ENCODE data around the gene STK4. TPM values are rescaled to one million over a fixed set of nuclear protein-coding genes. Genes with fewer than 3 reads are reported as not detected.

Gene STK4
- total and polyA plus RNA-seq, 12 donors = 7.1 to 39.3 (median 28.0) TPM

- Histone ChIP-seq H3K27me3 (no peaks in the 10 kb centered on the region), H3K27ac (no peak overlapping the region), H3K4me3 (no peak overlapping the region), H3K9me3 (replicated peaks in 1 of 3) (no peaks in the 10 kb centered on the region), H3K36me3 (replicated peaks in 1 of 2) (no peaks in the 10 kb centered on the region), H3K4me1 (replicated peaks in 1 of 2) (peaks cover 7 to 17% of the 10 kb centered on the region in 2 donors)
- intact Hi-C loops (cut with DNase I) = no loop called here
- 86 to 92% (median 88%) methylated on average over 8 of the region's 8 CpGs for WGBS, 4 donors
- no peak for DNase-seq
- no peak for TF ChIP-seq CTCF (IDR thresholded peaks at IDR 0.05)
- TF ChIP-seq POLR2A (IDR thresholded peaks at IDR 0.05) = no peak
These were observed 87.4 kb downstream of the STK4 start for GRCh38 chr20:45053430-45054351.

- no peak for TF ChIP-seq CTCF (IDR thresholded peaks at IDR 0.05)
- TF ChIP-seq POLR2A (IDR thresholded peaks at IDR 0.05) = no peak
- H3K4me3 ChIP-seq = no peak overlapping the region
- H3K9me3 ChIP-seq (replicated peaks in 1 of 3) = no peaks in the 10 kb centered on the region
- H3K4me1 ChIP-seq (replicated peaks in 1 of 2) = peaks cover 7 to 17% of the 10 kb centered on the region in 2 donors
- H3K27ac ChIP-seq = no peak overlapping the region
- WGBS, 4 donors = 79 to 95% (median 89%) methylated on average over 4 of the region's 4 CpGs
- no peaks in the 10 kb centered on the region for H3K27me3 ChIP-seq
- intact Hi-C loops (cut with DNase I) = no loop called here
- H3K36me3 ChIP-seq (replicated peaks in 1 of 2) = no peaks in the 10 kb centered on the region
- no peak for DNase-seq
These were observed 88.7 kb downstream of the STK4 start for GRCh38 chr20:45055056-45055455.

- TF ChIP-seq POLR2A (IDR thresholded peaks at IDR 0.05) (no peak), CTCF (IDR thresholded peaks at IDR 0.05) (no peak)
- 87 to 92% (median 88%) methylated on average over 5 to 8 of the region's 8 CpGs for WGBS, 4 donors
- H3K9me3 ChIP-seq (replicated peaks in 1 of 3) = no peaks in the 10 kb centered on the region
- no peaks in the 10 kb centered on the region for H3K36me3 ChIP-seq (replicated peaks in 1 of 2)
- no peak for DNase-seq
- no peaks in the 10 kb centered on the region for H3K27me3 ChIP-seq
- H3K27ac ChIP-seq = no peak overlapping the region
- intact Hi-C loops (cut with DNase I) = no loop called here
- H3K4me3 ChIP-seq = no peak overlapping the region
- H3K4me1 ChIP-seq (replicated peaks in 1 of 2) = peaks cover 7 to 13% of the 10 kb centered on the region in 2 donors
These were observed 90.3 kb downstream of the STK4 start for GRCh38 chr20:45056473-45057173.

GRCh38 chr20:45058168-45058850 lies 92.0 kb downstream of the STK4 start:
- DNase-seq = no peak
- peaks cover 1 to 2% of the 10 kb centered on the region in 2 donors for H3K4me1 ChIP-seq (replicated peaks in 1 of 2)
- no peaks in the 10 kb centered on the region for H3K9me3 ChIP-seq (replicated peaks in 1 of 3)
- H3K27ac ChIP-seq = no peak overlapping the region
- TF ChIP-seq POLR2A (IDR thresholded peaks at IDR 0.05) = no peak
- no peak for TF ChIP-seq CTCF (IDR thresholded peaks at IDR 0.05)
- no peaks in the 10 kb centered on the region for H3K36me3 ChIP-seq (replicated peaks in 1 of 2)
- WGBS, 4 donors = 85 to 94% (median 92%) methylated on average over 4 of the region's 4 CpGs
- no peak overlapping the region for H3K4me3 ChIP-seq
- no peaks in the 10 kb centered on the region for H3K27me3 ChIP-seq
- intact Hi-C loops (cut with DNase I) = no loop called here

All from adrenal gland (tissue), 12 donors.